GM18861 (cell line): ENCODE data around the gene RBM15.

ENCODE experiments used
- ATAC-seq: cut with Tn5 transposase; IDR thresholded peaks from one replicate; pipeline ENCODE4 v1.9.1; 2021; ENCODE audit not compliant: unreplicated experiment

The RBM15 gene

GRCh38 chr1:110347182-110347893 lies 8.2 kb downstream of the RBM15 start:
- no peak for ATAC-seq

GRCh38 chr1:110348050-110348449 lies 8.9 kb downstream of the RBM15 start:
- no peak for ATAC-seq

GRCh38 chr1:110348771-110349170 lies 9.6 kb downstream of the RBM15 start:
- no peak for ATAC-seq

GRCh38 chr1:110350360-110350759 lies 11.2 kb downstream of the RBM15 start:
- ATAC-seq: no peak

- no peak for ATAC-seq
Observed at GRCh38 chr1:110355321-110355720, 16.1 kb downstream of the RBM15 start.

GRCh38 chr1:110356379-110356778 lies 17.2 kb downstream of the RBM15 start:
- ATAC-seq: no peak

GRCh38 chr1:110360431-110360830 lies 21.3 kb downstream of the RBM15 start:
- no peak for ATAC-seq

- no peak for ATAC-seq
Observed at GRCh38 chr1:110361856-110362255, 22.7 kb downstream of the RBM15 start.

GRCh38 chr1:110364221-110364620 lies 25.0 kb downstream of the RBM15 start:
- ATAC-seq: no peak

- no peak for ATAC-seq
Observed at GRCh38 chr1:110370827-110371226, 31.6 kb downstream of the RBM15 start.

GRCh38 chr1:110375490-110375889 lies 36.3 kb downstream of the RBM15 start:
- ATAC-seq: no peak

- ATAC-seq: no peak
Observed at GRCh38 chr1:110380672-110381283, 41.6 kb downstream of the RBM15 start.

- no peak for ATAC-seq
Observed at GRCh38 chr1:110383251-110383990, 44.2 kb downstream of the RBM15 start.

GRCh38 chr1:110384581-110385321 lies 45.6 kb downstream of the RBM15 start:
- peak; percentile 66 for ATAC-seq

- no peak for ATAC-seq
Observed at GRCh38 chr1:110385369-110385768, 46.2 kb downstream of the RBM15 start.

GRCh38 chr1:110387048-110387754 lies 48.0 kb downstream of the RBM15 start:
- no peak for ATAC-seq

GRCh38 chr1:110390096-110390495 lies 50.9 kb downstream of the RBM15 start:
- no peak for ATAC-seq

- ATAC-seq: no peak
Observed at GRCh38 chr1:110390692-110391245, 51.6 kb downstream of the RBM15 start, which contains the start of gene SLC16A4. Gene SLC16A4 (minus strand): TSS chr1:110391026. CDS start chr1:110389323, 1,703 bp downstream.

- no peak for ATAC-seq
Observed at GRCh38 chr1:110393286-110393685, 54.1 kb downstream of the RBM15 start.
